ENCODE data around the gene MAP1B. TPM values are rescaled to one million over a fixed set of nuclear protein-coding genes. Genes with fewer than 3 reads are reported as not detected.

MAP1B gene
- total and polyA plus RNA-seq, 9 of the 15 experiments (the other 6 are each of a cell fraction or from before 2014, with no cell fraction given), result 5.2 to 66.1 (median 17.3) TPM

DNA sequence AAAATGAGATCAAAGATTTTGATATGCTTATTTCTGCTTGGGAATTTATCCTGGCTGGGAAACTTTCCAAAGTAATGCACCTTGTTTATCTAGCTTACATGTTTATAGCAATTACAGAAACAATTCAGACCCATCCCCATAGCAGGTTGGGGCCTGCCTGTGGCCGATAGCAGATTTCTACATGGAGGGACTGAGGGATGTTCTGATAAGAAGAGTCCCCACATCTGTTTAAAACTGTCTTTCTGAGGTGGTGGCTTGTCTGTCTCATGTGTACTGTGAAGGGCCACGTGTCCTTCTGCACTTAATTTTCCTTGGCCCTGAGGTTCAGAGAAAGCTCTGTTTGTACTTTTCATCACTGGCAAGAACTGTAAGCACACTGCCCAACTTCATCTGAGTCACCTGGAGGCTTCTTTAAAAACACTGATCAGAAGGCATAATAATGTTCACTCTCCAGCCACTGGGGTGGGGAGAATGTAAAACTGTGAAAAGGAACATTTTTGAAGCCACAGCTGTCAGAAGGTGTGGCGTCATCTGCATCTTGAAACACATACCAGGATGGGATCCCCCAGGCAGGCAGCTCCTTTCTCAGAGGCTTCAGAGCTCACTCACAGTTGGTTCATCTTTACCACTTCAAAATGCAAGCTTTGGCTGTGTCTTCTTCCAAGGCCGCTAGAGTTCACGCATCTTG lies 80.3 kb downstream of the MAP1B start (continued):
- TF ChIP-seq, protein P1, sequence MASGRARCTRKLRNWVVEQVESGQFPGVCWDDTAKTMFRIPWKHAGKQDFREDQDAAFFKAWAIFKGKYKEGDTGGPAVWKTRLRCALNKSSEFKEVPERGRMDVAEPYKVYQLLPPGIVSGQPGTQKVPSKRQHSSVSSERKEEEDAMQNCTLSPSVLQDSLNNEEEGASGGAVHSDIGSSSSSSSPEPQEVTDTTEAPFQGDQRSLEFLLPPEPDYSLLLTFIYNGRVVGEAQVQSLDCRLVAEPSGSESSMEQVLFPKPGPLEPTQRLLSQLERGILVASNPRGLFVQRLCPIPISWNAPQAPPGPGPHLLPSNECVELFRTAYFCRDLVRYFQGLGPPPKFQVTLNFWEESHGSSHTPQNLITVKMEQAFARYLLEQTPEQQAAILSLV (tag; IDR thresholded peaks at IDR 0.05), result no peak
- TF ChIP-seq ZNF282 (CRISPR knock-in tag; IDR thresholded peaks at IDR 0.05) (no peak), RAD51 (IDR thresholded peaks at IDR 0.05; ENCODE audit: borderline replicate concordance, low read depth) (no peak), BRD4 (IDR thresholded peaks at IDR 0.05) (no peak), RCOR1 (IDR thresholded peaks at IDR 0.05; ENCODE audit: borderline replicate concordance in 1 of 2, low read depth in 2 of 2, low read length in 2 of 2) (0 out of 4 replicates have a peak, but pooled peaks of 1 of the 2 experiments have one; percentile 7), CBX8 (IDR thresholded peaks at IDR 0.05; ENCODE audit: borderline replicate concordance, extremely low read depth, low read depth, low read length, poor library complexity, severe bottlenecking) (no peak), ZFPM2 (CRISPR knock-in tag; IDR thresholded peaks at IDR 0.05) (no peak), ZFP1 (CRISPR knock-in tag; IDR thresholded peaks at IDR 0.05) (no peak), RBBP5 (IDR thresholded peaks at IDR 0.05; ENCODE audit: borderline replicate concordance, insufficient read depth, low read length, poor library complexity, severe bottlenecking) (no peak), RHOXF2B (CRISPR knock-in tag; conservative IDR thresholded peaks at IDR 0.05) (no peak)
- TF ChIP-seq, protein P2, sequence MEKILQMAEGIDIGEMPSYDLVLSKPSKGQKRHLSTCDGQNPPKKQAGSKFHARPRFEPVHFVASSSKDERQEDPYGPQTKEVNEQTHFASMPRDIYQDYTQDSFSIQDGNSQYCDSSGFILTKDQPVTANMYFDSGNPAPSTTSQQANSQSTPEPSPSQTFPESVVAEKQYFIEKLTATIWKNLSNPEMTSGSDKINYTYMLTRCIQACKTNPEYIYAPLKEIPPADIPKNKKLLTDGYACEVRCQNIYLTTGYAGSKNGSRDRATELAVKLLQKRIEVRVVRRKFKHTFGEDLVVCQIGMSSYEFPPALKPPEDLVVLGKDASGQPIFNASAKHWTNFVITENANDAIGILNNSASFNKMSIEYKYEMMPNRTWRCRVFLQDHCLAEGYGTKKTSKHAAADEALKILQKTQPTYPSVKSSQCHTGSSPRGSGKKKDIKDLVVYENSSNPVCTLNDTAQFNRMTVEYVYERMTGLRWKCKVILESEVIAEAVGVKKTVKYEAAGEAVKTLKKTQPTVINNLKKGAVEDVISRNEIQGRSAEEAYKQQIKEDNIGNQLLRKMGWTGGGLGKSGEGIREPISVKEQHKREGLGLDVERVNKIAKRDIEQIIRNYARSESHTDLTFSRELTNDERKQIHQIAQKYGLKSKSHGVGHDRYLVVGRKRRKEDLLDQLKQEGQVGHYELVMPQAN (IDR thresholded peaks at IDR 0.05; ENCODE audit: borderline replicate concordance), result no peak
- TF ChIP-seq, protein P3, sequence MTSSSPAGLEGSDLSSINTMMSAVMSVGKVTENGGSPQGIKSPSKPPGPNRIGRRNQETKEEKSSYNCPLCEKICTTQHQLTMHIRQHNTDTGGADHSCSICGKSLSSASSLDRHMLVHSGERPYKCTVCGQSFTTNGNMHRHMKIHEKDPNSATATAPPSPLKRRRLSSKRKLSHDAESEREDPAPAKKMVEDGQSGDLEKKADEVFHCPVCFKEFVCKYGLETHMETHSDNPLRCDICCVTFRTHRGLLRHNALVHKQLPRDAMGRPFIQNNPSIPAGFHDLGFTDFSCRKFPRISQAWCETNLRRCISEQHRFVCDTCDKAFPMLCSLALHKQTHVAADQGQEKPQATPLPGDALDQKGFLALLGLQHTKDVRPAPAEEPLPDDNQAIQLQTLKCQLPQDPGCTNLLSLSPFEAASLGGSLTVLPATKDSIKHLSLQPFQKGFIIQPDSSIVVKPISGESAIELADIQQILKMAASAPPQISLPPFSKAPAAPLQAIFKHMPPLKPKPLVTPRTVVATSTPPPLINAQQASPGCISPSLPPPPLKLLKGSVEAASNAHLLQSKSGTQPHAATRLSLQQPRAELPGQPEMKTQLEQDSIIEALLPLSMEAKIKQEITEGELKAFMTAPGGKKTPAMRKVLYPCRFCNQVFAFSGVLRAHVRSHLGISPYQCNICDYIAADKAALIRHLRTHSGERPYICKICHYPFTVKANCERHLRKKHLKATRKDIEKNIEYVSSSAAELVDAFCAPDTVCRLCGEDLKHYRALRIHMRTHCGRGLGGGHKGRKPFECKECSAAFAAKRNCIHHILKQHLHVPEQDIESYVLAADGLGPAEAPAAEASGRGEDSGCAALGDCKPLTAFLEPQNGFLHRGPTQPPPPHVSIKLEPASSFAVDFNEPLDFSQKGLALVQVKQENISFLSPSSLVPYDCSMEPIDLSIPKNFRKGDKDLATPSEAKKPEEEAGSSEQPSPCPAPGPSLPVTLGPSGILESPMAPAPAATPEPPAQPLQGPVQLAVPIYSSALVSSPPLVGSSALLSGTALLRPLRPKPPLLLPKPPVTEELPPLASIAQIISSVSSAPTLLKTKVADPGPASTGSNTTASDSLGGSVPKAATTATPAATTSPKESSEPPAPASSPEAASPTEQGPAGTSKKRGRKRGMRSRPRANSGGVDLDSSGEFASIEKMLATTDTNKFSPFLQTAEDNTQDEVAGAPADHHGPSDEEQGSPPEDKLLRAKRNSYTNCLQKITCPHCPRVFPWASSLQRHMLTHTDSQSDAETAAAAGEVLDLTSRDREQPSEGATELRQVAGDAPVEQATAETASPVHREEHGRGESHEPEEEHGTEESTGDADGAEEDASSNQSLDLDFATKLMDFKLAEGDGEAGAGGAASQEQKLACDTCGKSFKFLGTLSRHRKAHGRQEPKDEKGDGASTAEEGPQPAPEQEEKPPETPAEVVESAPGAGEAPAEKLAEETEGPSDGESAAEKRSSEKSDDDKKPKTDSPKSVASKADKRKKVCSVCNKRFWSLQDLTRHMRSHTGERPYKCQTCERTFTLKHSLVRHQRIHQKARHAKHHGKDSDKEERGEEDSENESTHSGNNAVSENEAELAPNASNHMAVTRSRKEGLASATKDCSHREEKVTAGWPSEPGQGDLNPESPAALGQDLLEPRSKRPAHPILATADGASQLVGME (CRISPR knock-in tag; IDR thresholded peaks at IDR 0.05), result no peak
- TF ChIP-seq, protein P4, sequence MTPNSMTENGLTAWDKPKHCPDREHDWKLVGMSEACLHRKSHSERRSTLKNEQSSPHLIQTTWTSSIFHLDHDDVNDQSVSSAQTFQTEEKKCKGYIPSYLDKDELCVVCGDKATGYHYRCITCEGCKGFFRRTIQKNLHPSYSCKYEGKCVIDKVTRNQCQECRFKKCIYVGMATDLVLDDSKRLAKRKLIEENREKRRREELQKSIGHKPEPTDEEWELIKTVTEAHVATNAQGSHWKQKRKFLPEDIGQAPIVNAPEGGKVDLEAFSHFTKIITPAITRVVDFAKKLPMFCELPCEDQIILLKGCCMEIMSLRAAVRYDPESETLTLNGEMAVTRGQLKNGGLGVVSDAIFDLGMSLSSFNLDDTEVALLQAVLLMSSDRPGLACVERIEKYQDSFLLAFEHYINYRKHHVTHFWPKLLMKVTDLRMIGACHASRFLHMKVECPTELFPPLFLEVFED (CRISPR knock-in tag; conservative IDR thresholded peaks at IDR 0.05), result no peak
- TF ChIP-seq, protein P5, sequence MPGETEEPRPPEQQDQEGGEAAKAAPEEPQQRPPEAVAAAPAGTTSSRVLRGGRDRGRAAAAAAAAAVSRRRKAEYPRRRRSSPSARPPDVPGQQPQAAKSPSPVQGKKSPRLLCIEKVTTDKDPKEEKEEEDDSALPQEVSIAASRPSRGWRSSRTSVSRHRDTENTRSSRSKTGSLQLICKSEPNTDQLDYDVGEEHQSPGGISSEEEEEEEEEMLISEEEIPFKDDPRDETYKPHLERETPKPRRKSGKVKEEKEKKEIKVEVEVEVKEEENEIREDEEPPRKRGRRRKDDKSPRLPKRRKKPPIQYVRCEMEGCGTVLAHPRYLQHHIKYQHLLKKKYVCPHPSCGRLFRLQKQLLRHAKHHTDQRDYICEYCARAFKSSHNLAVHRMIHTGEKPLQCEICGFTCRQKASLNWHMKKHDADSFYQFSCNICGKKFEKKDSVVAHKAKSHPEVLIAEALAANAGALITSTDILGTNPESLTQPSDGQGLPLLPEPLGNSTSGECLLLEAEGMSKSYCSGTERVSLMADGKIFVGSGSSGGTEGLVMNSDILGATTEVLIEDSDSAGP (CRISPR knock-in tag; IDR thresholded peaks at IDR 0.05), result no peak

Data from K562 (cell line).